IMR-90 (cell line): ENCODE results near the gene ROR2.

Experiments
- CTCF ChIP-seq: conservative IDR thresholded peaks from 2 replicates; pipeline ENCODE4 v1.5.1; 2012; ENCODE audit warnings: mild to moderate bottlenecking, low read depth, low read length, improper control_type of control experiment
- MAZ ChIP-seq: IDR thresholded peaks from 2 replicates; pipeline ENCODE4 v1.6.1; 2012; ENCODE audit warnings: low read depth, mild to moderate bottlenecking, low read length, improper control_type of control experiment, moderate library complexity, borderline replicate concordance
- POLR2A ChIP-seq: IDR thresholded peaks from 2 replicates; pipeline ENCODE4 v1.6.1; 2012; ENCODE audit warnings: mild to moderate bottlenecking, low read depth, low read length
- RFX5 ChIP-seq: IDR thresholded peaks from 2 replicates; pipeline ENCODE4 v1.8.0; 2012; ENCODE audit warnings: low read depth, mild to moderate bottlenecking, low read length, moderate library complexity
- SMC3 ChIP-seq: fragments of 150-350 bp; IDR thresholded peaks from 2 replicates; pipeline ENCODE4 v1.6.1; 2016; ENCODE audit warnings: low read depth, mild to moderate bottlenecking, antibody characterized with exemption, low read length, moderate library complexity

GRCh38 chr9:91807643-91808246, 142.3 kb downstream of the ROR2 start:
- TF ChIP-seq CTCF (no peak), POLR2A (no peak), MAZ (no peak), SMC3 (no peak), RFX5 (no peak)
